PC-3 (cell line): Measurements from ENCODE around the gene RNF130. TPM values are rescaled to one million over a fixed set of nuclear protein-coding genes. Genes with fewer than 3 reads are reported as not detected.

Experiments
- ATAC-seq: fragments of 200-7000 bp; cut with Tn5 transposase; 2 replicates; pipeline ENCODE4 v1.9.1; 2020; ENCODE audit warnings: mild to moderate bottlenecking, moderate library complexity
- BruUV-seq: library from RNA; stranded (reverse); fragments of 400-500 nt; replicated peaks from 2 replicates; lab custom pipeline; 2021; lab: Mats Ljungman, UMichigan
- CTCF ChIA-PET: fragments of 300-600 bp; sonication (Branson Sonifier 250); formaldehyde crosslinking; loops from one replicate; lab custom pipeline; 2022; ENCODE audit warnings: antibody characterized with exemption; lab: Charles Lee
- POLR2A ChIA-PET: fragments of 300-600 bp; sonication (Branson Sonifier 250); formaldehyde crosslinking; loops from one replicate; lab custom pipeline; 2022; ENCODE audit warnings: antibody characterized with exemption; ENCODE audit not compliant: unreplicated experiment; lab: Charles Lee
- DNase-seq: peaks from one replicate; pipeline ENCODE4 v3.0.0-alpha.2; 2015
- H2AFZ ChIP-seq: fragments of 300-600 bp; sonication (generic); 2 replicates; pipeline ENCODE4 v1.6.0; 2016; ENCODE audit warnings: antibody characterized with exemption, low read length
- H3F3A ChIP-seq: fragments of 300-600 bp; sonication (generic); one replicate; pipeline ENCODE4 v1.6.0; 2017; ENCODE audit warnings: antibody characterized with exemption, low read length, control low read depth, mild to moderate bottlenecking; ENCODE audit not compliant: unreplicated experiment
- H3K27ac ChIP-seq: fragments of 300-600 bp; sonication (generic); 2 replicates; pipeline ENCODE4 v1.5.1; 2016; ENCODE audit warnings: mild to moderate bottlenecking, low read length
- H3K27me3 ChIP-seq: fragments of 300-600 bp; sonication (generic); 2 replicates; pipeline ENCODE4 v1.6.1; 2016; ENCODE audit warnings: low read length, mixed read lengths
- H3K36me3 ChIP-seq: fragments of 300-600 bp; sonication (generic); 2 replicates; pipeline ENCODE4 v1.6.1; 2016; ENCODE audit warnings: low read depth, mixed run types, low read length, mixed read lengths
- H3K4me1 ChIP-seq: fragments of 300-600 bp; sonication (generic); 2 replicates; pipeline ENCODE4 v1.5.1; 2016; ENCODE audit warnings: low read length; ENCODE audit not compliant: insufficient read depth
- H3K4me2 ChIP-seq: fragments of 300-600 bp; sonication (generic); 2 replicates; pipeline ENCODE4 v1.6.0; 2016; ENCODE audit warnings: low read length
- H3K4me3 ChIP-seq: fragments of 300-600 bp; sonication (generic); 2 replicates; pipeline ENCODE4 v1.5.1; 2016; ENCODE audit warnings: mild to moderate bottlenecking, low read length, mixed read lengths
- H3K79me2 ChIP-seq: fragments of 300-600 bp; sonication (generic); 2 replicates; pipeline ENCODE4 v1.6.1; 2017; ENCODE audit warnings: low read length, mixed read lengths
- H3K9ac ChIP-seq: fragments of 300-600 bp; sonication (generic); 2 replicates; pipeline ENCODE4 v1.6.0; 2016; ENCODE audit warnings: mild to moderate bottlenecking, low read length
- H3K9me2 ChIP-seq: fragments of 300-600 bp; sonication (generic); replicated peaks from 2 replicates; pipeline ENCODE4 v1.6.1; 2016; ENCODE audit warnings: mixed run types, low read length, mixed read lengths
- H3K9me3 ChIP-seq: fragments of 300-600 bp; sonication (generic); 2 replicates; pipeline ENCODE4 v1.6.1; 2016; ENCODE audit warnings: low read length, mixed read lengths
- H4K20me1 ChIP-seq: fragments of 300-600 bp; sonication (generic); 2 replicates; pipeline ENCODE4 v1.6.1; 2016; ENCODE audit warnings: low read length, mixed read lengths
- EZH2 ChIP-seq: fragments of 300-600 bp; sonication (generic); IDR thresholded peaks from one replicate; pipeline ENCODE4 v1.6.1; 2017; ENCODE audit warnings: antibody characterized with exemption, mild to moderate bottlenecking, low read length; ENCODE audit not compliant: unreplicated experiment
- EZH2phosphoT487 ChIP-seq: fragments of 300-600 bp; sonication (generic); IDR thresholded peaks from 2 replicates; pipeline ENCODE4 v1.6.1; 2018; ENCODE audit warnings: mild to moderate bottlenecking, antibody characterized with exemption, low read length, borderline replicate concordance
- intact Hi-C: fragments of 100-400 bp; cut with micrococcal nuclease; formaldehyde crosslinking; loops from 2 replicates; pipeline ENCODE4 v1.9.0; 2023
- total RNA-seq: library from RNA; depleted of rRNA; stranded (reverse); fragments of >200 nt; gene quantifications from 2 replicates; pipeline ENCODE4 v1.2.3, GENCODE V29; 2014
- TF ChIP-seq, protein P1 (sequence below): fragments of 300-600 bp; sonication (generic); conservative IDR thresholded peaks from 2 replicates; pipeline ENCODE4 v1.5.1; 2017; ENCODE audit warnings: antibody characterized with exemption, low read depth, mild to moderate bottlenecking, low read length

RNF130 gene
- total RNA-seq, 1 experiment from 2014 or later = 31.2 TPM

DNA sequence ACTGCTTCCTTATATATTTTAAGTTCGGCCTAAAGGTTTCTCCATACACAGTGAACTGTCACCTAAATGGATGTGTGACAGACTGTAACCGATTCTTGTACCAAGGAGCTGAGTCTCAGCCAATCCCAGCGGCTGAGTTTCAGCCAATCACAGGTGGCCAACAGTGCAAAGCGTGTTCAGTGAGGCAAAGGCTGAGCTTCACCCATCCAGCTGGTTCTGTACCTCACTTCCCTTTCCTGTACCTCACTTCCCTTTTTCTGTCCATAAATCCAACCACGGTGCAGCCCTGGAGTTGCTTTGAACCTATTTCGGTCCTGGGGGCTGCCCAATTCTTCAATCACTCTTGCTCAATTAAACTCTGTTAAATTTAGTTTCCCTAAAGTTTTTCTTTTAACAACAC lies 148.1 kb downstream of the RNF130 start:
- no peaks in the 10 kb centered on the region for H3K4me1 ChIP-seq
- TF ChIP-seq, protein P1, sequence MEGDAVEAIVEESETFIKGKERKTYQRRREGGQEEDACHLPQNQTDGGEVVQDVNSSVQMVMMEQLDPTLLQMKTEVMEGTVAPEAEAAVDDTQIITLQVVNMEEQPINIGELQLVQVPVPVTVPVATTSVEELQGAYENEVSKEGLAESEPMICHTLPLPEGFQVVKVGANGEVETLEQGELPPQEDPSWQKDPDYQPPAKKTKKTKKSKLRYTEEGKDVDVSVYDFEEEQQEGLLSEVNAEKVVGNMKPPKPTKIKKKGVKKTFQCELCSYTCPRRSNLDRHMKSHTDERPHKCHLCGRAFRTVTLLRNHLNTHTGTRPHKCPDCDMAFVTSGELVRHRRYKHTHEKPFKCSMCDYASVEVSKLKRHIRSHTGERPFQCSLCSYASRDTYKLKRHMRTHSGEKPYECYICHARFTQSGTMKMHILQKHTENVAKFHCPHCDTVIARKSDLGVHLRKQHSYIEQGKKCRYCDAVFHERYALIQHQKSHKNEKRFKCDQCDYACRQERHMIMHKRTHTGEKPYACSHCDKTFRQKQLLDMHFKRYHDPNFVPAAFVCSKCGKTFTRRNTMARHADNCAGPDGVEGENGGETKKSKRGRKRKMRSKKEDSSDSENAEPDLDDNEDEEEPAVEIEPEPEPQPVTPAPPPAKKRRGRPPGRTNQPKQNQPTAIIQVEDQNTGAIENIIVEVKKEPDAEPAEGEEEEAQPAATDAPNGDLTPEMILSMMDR = no peak
- TF ChIP-seq EZH2 = no peak
- no peak for TF ChIP-seq EZH2phosphoT487
- no peaks in the 10 kb centered on the region for H3K79me2 ChIP-seq
- H3K36me3 ChIP-seq = no peaks in the 10 kb centered on the region
- intact Hi-C loops = no loop called here
- no peaks in the 10 kb centered on the region for H3F3A ChIP-seq
- no peaks in the 10 kb centered on the region for H3K9me3 ChIP-seq
- POLR2A ChIA-PET = no interaction called here
- H3K4me2 ChIP-seq = no peak overlapping the region
- CTCF ChIA-PET = no interaction called here
- no peak overlapping the region for H3K9ac ChIP-seq
- no TSS peak for BruUV-seq
- H3K27me3 ChIP-seq = no peaks in the 10 kb centered on the region
- no peak for ATAC-seq
- no peak overlapping the region for H3K27ac ChIP-seq
- H3K4me3 ChIP-seq = no peak overlapping the region
- H4K20me1 ChIP-seq = no peaks in the 10 kb centered on the region
- no peak for DNase-seq
- H2AFZ ChIP-seq = no peak overlapping the region
- no peaks in the 10 kb centered on the region for H3K9me2 ChIP-seq

DNA sequence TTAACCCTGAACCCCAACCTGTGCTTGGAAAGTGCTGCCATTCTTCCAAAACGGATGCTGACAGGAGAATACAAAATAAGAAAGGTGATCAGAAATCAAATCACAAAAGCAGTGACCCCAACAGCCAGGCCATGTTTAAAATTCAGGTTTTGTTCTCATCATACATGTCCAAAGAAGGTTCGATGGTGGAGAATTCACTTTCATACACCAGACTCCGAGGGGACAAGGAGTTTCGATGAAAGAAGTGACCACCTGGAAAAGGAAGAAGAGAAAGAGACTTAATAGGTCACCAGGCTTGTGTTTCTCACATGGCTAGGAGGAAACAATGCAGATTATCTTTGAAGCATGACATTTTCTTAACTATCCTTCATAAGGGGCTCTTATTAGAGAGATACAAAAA lies 151.4 kb downstream of the RNF130 start:
- ATAC-seq (no peak), DNase-seq (no peak)
- BruUV-seq = no TSS peak

DNA sequence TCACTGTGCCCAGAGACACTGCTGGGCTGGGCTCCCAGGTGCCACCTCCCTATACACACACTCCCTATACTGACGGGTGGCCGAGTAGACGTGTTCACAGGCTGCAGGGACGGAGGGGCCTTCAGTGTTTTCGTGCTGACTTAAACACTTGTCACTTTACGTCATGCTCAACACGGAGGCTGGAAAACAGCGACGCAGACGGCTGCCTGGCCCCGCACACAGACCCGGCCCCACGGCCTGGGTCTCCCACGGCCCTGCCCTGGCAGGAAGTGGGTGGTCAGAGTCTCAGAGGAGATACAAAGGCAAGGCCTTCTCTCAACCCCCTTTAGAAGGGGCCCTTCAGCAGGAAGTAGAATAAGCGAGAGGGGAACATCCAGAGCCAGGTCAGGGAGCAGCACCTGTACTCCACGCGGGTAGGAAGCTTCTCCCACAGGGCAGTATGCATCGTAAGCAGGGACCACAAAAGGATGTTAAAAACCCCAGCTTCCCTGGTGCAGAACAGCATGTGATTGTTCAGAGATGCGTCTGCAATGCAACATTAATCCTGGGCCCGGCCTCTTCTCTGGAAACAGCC lies 152.0 kb downstream of the RNF130 start:
- TF ChIP-seq EZH2 (no peak), EZH2phosphoT487 (no peak)
- TF ChIP-seq, protein P1 = no peak
- Histone ChIP-seq H4K20me1 (no peaks in the 10 kb centered on the region), H3K79me2 (no peaks in the 10 kb centered on the region), H3K4me1 (peaks cover 3% of the 10 kb centered on the region), H3F3A (no peaks in the 10 kb centered on the region), H3K27ac (no peak overlapping the region), H3K36me3 (no peaks in the 10 kb centered on the region), H2AFZ (no peak overlapping the region), H3K9ac (no peak overlapping the region), H3K27me3 (no peaks in the 10 kb centered on the region), H3K4me3 (no peak overlapping the region), H3K9me3 (no peaks in the 10 kb centered on the region), H3K4me2 (no peak overlapping the region), H3K9me2 (no peaks in the 10 kb centered on the region)
- no TSS peak for BruUV-seq
- ATAC-seq = no peak
- no peak for DNase-seq
- POLR2A ChIA-PET = no interaction called here
- intact Hi-C loops = no loop called here
- CTCF ChIA-PET = no interaction called here

More for the DNA sequence above, 151.4 kb downstream of the RNF130 start:
- H3K27me3 ChIP-seq = no peaks in the 10 kb centered on the region
- no peaks in the 10 kb centered on the region for H3K9me3 ChIP-seq
- intact Hi-C loops = no loop called here
- no peaks in the 10 kb centered on the region for H3K36me3 ChIP-seq
- no peak overlapping the region for H3K9ac ChIP-seq
- ChIA-PET CTCF (no interaction called here), POLR2A (no interaction called here)
- no peak overlapping the region for H3K4me2 ChIP-seq
- no peaks in the 10 kb centered on the region for H3K79me2 ChIP-seq
- H2AFZ ChIP-seq = no peak overlapping the region
- no peak overlapping the region for H3K27ac ChIP-seq
- H3F3A ChIP-seq = no peaks in the 10 kb centered on the region
- H3K4me1 ChIP-seq = no peaks in the 10 kb centered on the region
- no peaks in the 10 kb centered on the region for H3K9me2 ChIP-seq
- H3K4me3 ChIP-seq = no peak overlapping the region
- no peaks in the 10 kb centered on the region for H4K20me1 ChIP-seq
- no peak for TF ChIP-seq EZH2
- TF ChIP-seq, protein P1 = no peak
- TF ChIP-seq EZH2phosphoT487 = no peak
